GM18858 (cell line): Measurements from ENCODE around the gene TBX1.
"Not testable (repeated sequence)": the region's sequence is repeated elsewhere in the genome, so short reads cannot be mapped to it uniquely, and the experiment has no call there.

Experiments used
- ATAC-seq: cut with Tn5 transposase; IDR thresholded peaks from one replicate; pipeline ENCODE4 v1.9.1; 2021; ENCODE audit not compliant: unreplicated experiment

TBX1 gene

GRCh38 chr22:19763458-19764298 is 3.1 kb downstream of the TBX1 start:
- ATAC-seq: no peak

GRCh38 chr22:19764299-19764593 is 3.7 kb downstream of the TBX1 start:
- ATAC-seq: no peak

- ATAC-seq: no peak
Measured at GRCh38 chr22:19764636-19765476, 4.3 kb downstream of the TBX1 start.

GRCh38 chr22:19765477-19766239 is 5.1 kb downstream of the TBX1 start:
- no peak for ATAC-seq

GRCh38 chr22:19766240-19766510 is 5.6 kb downstream of the TBX1 start:
- ATAC-seq: no peak

- no peak for ATAC-seq
Measured at GRCh38 chr22:19766511-19767426, 6.2 kb downstream of the TBX1 start.

- ATAC-seq: no peak
Measured at GRCh38 chr22:19767427-19768341, 7.1 kb downstream of the TBX1 start.

- no peak for ATAC-seq
Measured at GRCh38 chr22:19769393-19769715, 8.8 kb downstream of the TBX1 start.

- ATAC-seq: no peak
Measured at GRCh38 chr22:19770349-19771220, 10.0 kb downstream of the TBX1 start.

- ATAC-seq: no peak
Measured at GRCh38 chr22:19772422-19772672, 11.8 kb downstream of the TBX1 start.

- ATAC-seq: no peak
Measured at GRCh38 chr22:19772673-19773469, 12.3 kb downstream of the TBX1 start.

- no peak for ATAC-seq
Measured at GRCh38 chr22:19773470-19774040, 13.0 kb downstream of the TBX1 start.

- ATAC-seq: no peak
Measured at GRCh38 chr22:19774628-19775027, 14.1 kb downstream of the TBX1 start.

GRCh38 chr22:19775496-19776325 is 15.1 kb downstream of the TBX1 start:
- ATAC-seq: no peak

- no peak for ATAC-seq
Measured at GRCh38 chr22:19776433-19777031, 16.0 kb downstream of the TBX1 start.

- ATAC-seq: not testable (repeated sequence)
Measured at GRCh38 chr22:19777192-19777591, 16.6 kb downstream of the TBX1 start.

- ATAC-seq: no peak
Measured at GRCh38 chr22:19779011-19779421, 18.4 kb downstream of the TBX1 start.
